IMR-90 (cell line): ENCODE measurements around the gene ATP6AP1. TPM values are rescaled to one million over a fixed set of nuclear protein-coding genes. Genes with fewer than 3 reads are reported as not detected.

Source experiments
- ATAC-seq: fragments of 200-7000 bp; cut with Tn5 transposase; 2 replicates; pipeline ENCODE4 v1.9.1; 2020; ENCODE audit warnings: low read depth, mild to moderate bottlenecking, moderate library complexity
- BruUV-seq: library from RNA; stranded (reverse); fragments of 400-500 nt; replicated peaks from 2 replicates; lab custom pipeline; 2021; lab: Mats Ljungman, UMichigan
- CTCF ChIA-PET: fragments of 300-600 bp; formaldehyde crosslinking; extraction: SDS; loops from one replicate; lab custom pipeline; 2021; ENCODE audit warnings: antibody characterized with exemption; lab: Yijun Ruan, JAX
- POLR2A ChIA-PET: fragments of 300-600 bp; sonication (Branson Sonifier 250); formaldehyde crosslinking; loops from one replicate; lab custom pipeline; 2022; ENCODE audit warnings: antibody characterized with exemption; ENCODE audit not compliant: unreplicated experiment; lab: Charles Lee
- DNase-seq: peaks from one replicate; pipeline ENCODE4 v3.0.0; 2013
- H2AFZ ChIP-seq: replicated peaks from 2 replicates; pipeline ENCODE3; 2013; ENCODE audit warnings: low read length, mild to moderate bottlenecking; ENCODE audit not compliant: poor library complexity
- H2AK5ac ChIP-seq: 2 replicates; pipeline ENCODE4 v1.6.1; 2013; ENCODE audit warnings: low read depth, low read length, inconsistent platforms
- H2AK9ac ChIP-seq: replicated peaks from 2 replicates; pipeline ENCODE3; 2013; ENCODE audit warnings: mild to moderate bottlenecking, low read depth, low read length, moderate library complexity; ENCODE audit not compliant: poor library complexity
- H2BK120ac ChIP-seq: 2 replicates; pipeline ENCODE4 v1.6.1; 2013; ENCODE audit warnings: low read depth, low read length, inconsistent platforms
- H2BK15ac ChIP-seq: 3 replicates; pipeline ENCODE4 v1.6.1; 2013; ENCODE audit warnings: low read depth, low read length, inconsistent platforms
- H2BK20ac ChIP-seq: 2 replicates; pipeline ENCODE4 v1.6.1; 2013; ENCODE audit warnings: low read depth, mild to moderate bottlenecking, inconsistent platforms, low read length, moderate library complexity
- H2BK5ac ChIP-seq: 2 replicates; pipeline ENCODE4 v1.6.1; 2013; ENCODE audit warnings: mild to moderate bottlenecking, low read depth, low read length, inconsistent platforms; ENCODE audit not compliant: poor library complexity, severe bottlenecking
- H3K14ac ChIP-seq: replicated peaks from 2 replicates; pipeline ENCODE4 v1.6.1; 2013; ENCODE audit warnings: low read depth, low read length, inconsistent platforms
- H3K18ac ChIP-seq: 2 replicates; pipeline ENCODE4 v1.6.1; 2013; ENCODE audit warnings: low read depth, low read length, control low read depth
- H3K23ac ChIP-seq: 2 replicates; pipeline ENCODE4 v1.6.1; 2013; ENCODE audit warnings: low read depth, low read length, inconsistent platforms
- H3K27ac ChIP-seq: 2 replicates; pipeline ENCODE4 v1.5.1; 2013; ENCODE audit warnings: mild to moderate bottlenecking, control low read depth, low read length; ENCODE audit not compliant: insufficient read depth
- H3K27me3 ChIP-seq: 2 replicates; pipeline ENCODE4 v1.6.1; 2013; ENCODE audit warnings: low read length; ENCODE audit not compliant: control insufficient read depth, insufficient read depth
- H3K36me3 ChIP-seq: 2 replicates; pipeline ENCODE4 v1.6.1; 2013; ENCODE audit warnings: low read length, mixed read lengths; ENCODE audit not compliant: control insufficient read depth, insufficient read depth
- H3K4ac ChIP-seq: 2 replicates; pipeline ENCODE4 v1.6.1; 2013; ENCODE audit warnings: low read depth, low read length, inconsistent platforms
- H3K4me1 ChIP-seq: 2 replicates; pipeline ENCODE4 v1.6.1; 2013; ENCODE audit warnings: low read length, mixed read lengths; ENCODE audit not compliant: control insufficient read depth, insufficient read depth
- H3K4me2 ChIP-seq: 2 replicates; pipeline ENCODE4 v1.6.1; 2013; ENCODE audit warnings: low read depth, mild to moderate bottlenecking, control low read depth, low read length, moderate library complexity
- H3K4me3 ChIP-seq: 2 replicates; pipeline ENCODE4 v1.5.1; 2013; ENCODE audit warnings: low read depth, mild to moderate bottlenecking, control low read depth, low read length, moderate library complexity; ENCODE audit not compliant: insufficient read depth
- H3K56ac ChIP-seq: 2 replicates; pipeline ENCODE4 v1.6.1; 2013; ENCODE audit warnings: low read length, inconsistent platforms; ENCODE audit not compliant: insufficient read depth; ENCODE audit errors: extremely low read depth
- H3K79me1 ChIP-seq, 2 experiments: 2 replicates each; pipeline ENCODE4 v1.6.1; 2013; ENCODE audit warnings: low read length in 2 of 2, inconsistent platforms in 1 of 2, low read depth in 1 of 2
- H3K9ac ChIP-seq: 2 replicates; pipeline ENCODE4 v1.6.1; 2013; ENCODE audit warnings: low read depth, low read length, control low read depth
- H3K9me1 ChIP-seq: 2 replicates; pipeline ENCODE4 v1.6.1; 2013; ENCODE audit warnings: low read length, inconsistent platforms; ENCODE audit not compliant: insufficient read depth
- H3K9me3 ChIP-seq: 2 replicates; pipeline ENCODE4 v1.6.1; 2013; ENCODE audit warnings: low read length; ENCODE audit not compliant: control insufficient read depth, insufficient read depth
- H4K20me1 ChIP-seq: 2 replicates; pipeline ENCODE4 v1.6.1; 2013; ENCODE audit warnings: low read length, inconsistent platforms; ENCODE audit not compliant: insufficient read depth
- H4K5ac ChIP-seq: 2 replicates; pipeline ENCODE4 v1.6.1; 2013; ENCODE audit warnings: mild to moderate bottlenecking, low read depth, low read length, control low read depth
- H4K8ac ChIP-seq, 2 experiments: 2 replicates each; pipeline ENCODE4 v1.6.1; 2013; ENCODE audit warnings: low read depth in 2 of 2, low read length in 2 of 2, control low read depth in 1 of 2, inconsistent platforms in 1 of 2
- H4K91ac ChIP-seq: 2 replicates; pipeline ENCODE4 v1.6.1; 2013; ENCODE audit warnings: low read depth, low read length, inconsistent platforms; ENCODE audit not compliant: insufficient read depth
- FOS ChIP-seq: fragments of 150-350 bp; IDR thresholded peaks from 2 replicates; pipeline ENCODE4 v1.6.1; 2016; ENCODE audit warnings: low read depth, low read length
- MAFK ChIP-seq: IDR thresholded peaks from 2 replicates; pipeline ENCODE4 v1.6.1; 2012; ENCODE audit warnings: low read depth, low read length, improper control_type of control experiment
- MAZ ChIP-seq: IDR thresholded peaks from 2 replicates; pipeline ENCODE4 v1.6.1; 2012; ENCODE audit warnings: low read depth, mild to moderate bottlenecking, low read length, improper control_type of control experiment, moderate library complexity, borderline replicate concordance
- MXI1 ChIP-seq: IDR thresholded peaks from 2 replicates; pipeline ENCODE4 v1.6.1; 2012; ENCODE audit warnings: low read depth, mild to moderate bottlenecking, low read length, moderate library complexity, borderline replicate concordance
- WGBS, 2 experiments: methylation state at CpG; one replicate each; pipeline versions ENCODE4 v1.1.5 to v1.1.7; 2013; ENCODE audit warnings: missing lambda C conversion rate in 2 of 2; ENCODE audit not compliant: insufficient read length in 1 of 2; ENCODE audit errors: extremely low coverage in 2 of 2; 5-methylcytosine and 5-hydroxymethylcytosine counted together
- dilution Hi-C: fragments of 300-500 bp; cut with HindIII; formaldehyde crosslinking; loops from one replicate; pipeline ENCODE4 v1.14.3; 2018; ENCODE audit warnings: low sequenced_read_pairs; ENCODE audit not compliant: unreplicated experiment
- in situ Hi-C: fragments of 300-500 bp; cut with MboI; formaldehyde crosslinking; loops from 3 replicates; pipeline ENCODE4 v1.14.3; 2019; ENCODE audit warnings: low sequenced_read_pairs, inconsistent platforms, mixed read lengths
- intact Hi-C: fragments of 100-400 bp; cut with micrococcal nuclease; formaldehyde crosslinking; loops from 2 replicates; pipeline ENCODE4 v1.10.0; 2022
- polyA plus RNA-seq, 3 experiments: library from polyadenylated mRNA; depleted of rRNA; stranded (reverse); fragments of >200 nt; gene quantifications; 2 replicates each; pipeline ENCODE4 v1.2.3, GENCODE V29; 2012; ENCODE audit warnings: low replicate concordance in 1 of 3
- total RNA-seq: library from RNA; depleted of rRNA; stranded (reverse); fragments of >200 nt; gene quantifications from 2 replicates; pipeline ENCODE4 v1.2.3, GENCODE V29; 2012

The ATP6AP1 gene
- total and polyA plus RNA-seq, 2 of the 4 experiments (the other 2 are of a cell fraction): 13.8 to 96.7 TPM

DNA sequence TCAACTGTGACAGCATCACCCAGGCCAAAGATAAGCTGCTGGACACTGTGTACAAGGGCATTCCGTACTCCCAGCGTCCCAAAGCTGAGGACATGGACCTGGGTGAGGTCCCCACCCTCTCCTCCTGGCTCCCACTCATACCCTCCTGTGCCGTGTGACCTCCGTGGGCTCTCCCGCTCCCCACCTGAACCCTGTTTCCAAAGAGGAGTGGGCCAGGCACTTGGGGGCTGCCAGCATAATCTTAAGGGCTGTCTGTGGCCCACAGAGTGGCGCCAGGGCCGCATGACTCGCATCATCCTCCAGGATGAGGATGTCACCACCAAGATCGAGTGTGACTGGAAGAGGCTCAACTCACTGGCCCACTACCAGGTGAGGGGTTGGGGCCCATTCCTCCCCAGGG, 40.6 kb downstream of the ATP6AP1 start:
- dilution Hi-C loops (no loop called here), intact Hi-C loops (no loop called here)
- peaks cover 2% of the 10 kb centered on the region; the same call in 1 of the 2 replicates for H3K9me3 ChIP-seq

More for the DNA sequence above, 40.6 kb downstream of the ATP6AP1 start:
- Histone ChIP-seq H3K4ac (no peak overlapping the region), H2BK120ac (no peak overlapping the region), H2BK20ac (no peak overlapping the region), H4K91ac (no peak overlapping the region), H2AK5ac (no peak overlapping the region), H4K5ac (no peak overlapping the region), H3K56ac (no peak overlapping the region), H3K4me3 (no peak overlapping the region), H4K20me1 (no peaks in the 10 kb centered on the region; the same call in 1 of the 2 replicates), H2BK15ac (no peak overlapping the region), H2AFZ (no peak overlapping the region), H3K27ac (no peak overlapping the region), H3K27me3 (no peaks in the 10 kb centered on the region), H4K8ac (no peak overlapping the region), H2AK9ac (no peak overlapping the region), H3K4me2 (no peak overlapping the region), H3K79me1 (no peaks in the 10 kb centered on the region), H3K18ac (no peak overlapping the region), H3K9ac (no peak overlapping the region), H3K36me3 (peaks cover 77% of the 10 kb centered on the region), H3K9me1 (no peaks in the 10 kb centered on the region), H3K4me1 (no peaks in the 10 kb centered on the region), H3K23ac (no peak overlapping the region), H2BK5ac (no peak overlapping the region), H3K14ac (no peak overlapping the region)
- no CpG with 5 or more reads among the region's 9 CpGs for WGBS, 2 experiments
- ChIA-PET POLR2A (no interaction called here), CTCF (no interaction called here)
- DNase-seq (no peak), ATAC-seq (no peak)
- TF ChIP-seq FOS (no peak), MXI1 (no peak), MAFK (no peak), MAZ (no peak)
- no TSS peak for BruUV-seq
- in situ Hi-C loops: no loop called here
